Suppressor macrophage treated with lipopolysaccharide for 1 hour (primary cell): Measurements from ENCODE around the gene GNG2.

Experiments
- DNase-seq, 3 donors: peaks; one replicate each; pipeline ENCODE4 v3.0.0-alpha.2; 2020 to 2022

The GNG2 gene

GRCh38 chr14:51895375-51895774, 35.0 kb downstream of the GNG2 start:
- peak in 1 of 3 donors; percentile 10 for DNase-seq

- no peak for DNase-seq
Observed at GRCh38 chr14:51897791-51898355, 37.5 kb downstream of the GNG2 start.

- no peak for DNase-seq
Observed at GRCh38 chr14:51901475-51902024, 41.1 kb downstream of the GNG2 start.

- DNase-seq = peak; percentile 73 to 94 (median 85)
Observed at GRCh38 chr14:51905656-51906121, 45.3 kb downstream of the GNG2 start.

- DNase-seq = no peak
Observed at GRCh38 chr14:51908086-51908485, 47.7 kb downstream of the GNG2 start.

GRCh38 chr14:51912112-51912786, 51.8 kb downstream of the GNG2 start:
- DNase-seq = no peak

- DNase-seq = no peak
Observed at GRCh38 chr14:51914310-51914709, 53.9 kb downstream of the GNG2 start.

- DNase-seq = no peak
Observed at GRCh38 chr14:51917193-51917592, 56.8 kb downstream of the GNG2 start.

GRCh38 chr14:51921026-51921425, 60.6 kb downstream of the GNG2 start:
- DNase-seq = no peak

GRCh38 chr14:51922624-51923023, 62.2 kb downstream of the GNG2 start:
- no peak for DNase-seq

GRCh38 chr14:51924600-51924999, 64.2 kb downstream of the GNG2 start:
- no peak for DNase-seq

GRCh38 chr14:51925980-51926379, 65.6 kb downstream of the GNG2 start:
- DNase-seq = no peak

- no peak for DNase-seq
Observed at GRCh38 chr14:51926449-51926848, 66.0 kb downstream of the GNG2 start.

GRCh38 chr14:51928568-51928967, 68.2 kb downstream of the GNG2 start:
- DNase-seq = no peak

- DNase-seq = no peak
Observed at GRCh38 chr14:51929166-51929565, 68.8 kb downstream of the GNG2 start.

GRCh38 chr14:51929910-51930682, 69.7 kb downstream of the GNG2 start:
- no peak for DNase-seq

- DNase-seq = no peak
Observed at GRCh38 chr14:51931308-51931707, 70.9 kb downstream of the GNG2 start.

GRCh38 chr14:51933191-51933590, 72.8 kb downstream of the GNG2 start:
- DNase-seq = peak in 1 of 3 donors; percentile 13

GRCh38 chr14:51938137-51938536, 77.7 kb downstream of the GNG2 start:
- DNase-seq = no peak

GRCh38 chr14:51938821-51939220, 78.4 kb downstream of the GNG2 start:
- DNase-seq = no peak

- no peak for DNase-seq
Observed at GRCh38 chr14:51939226-51939625, 78.8 kb downstream of the GNG2 start.

GRCh38 chr14:51939755-51940301, 79.4 kb downstream of the GNG2 start:
- no peak for DNase-seq

- DNase-seq = no peak
Observed at GRCh38 chr14:51942971-51943370, 82.6 kb downstream of the GNG2 start.
